ENCODE measurements around the gene NCKAP5.

DNA sequence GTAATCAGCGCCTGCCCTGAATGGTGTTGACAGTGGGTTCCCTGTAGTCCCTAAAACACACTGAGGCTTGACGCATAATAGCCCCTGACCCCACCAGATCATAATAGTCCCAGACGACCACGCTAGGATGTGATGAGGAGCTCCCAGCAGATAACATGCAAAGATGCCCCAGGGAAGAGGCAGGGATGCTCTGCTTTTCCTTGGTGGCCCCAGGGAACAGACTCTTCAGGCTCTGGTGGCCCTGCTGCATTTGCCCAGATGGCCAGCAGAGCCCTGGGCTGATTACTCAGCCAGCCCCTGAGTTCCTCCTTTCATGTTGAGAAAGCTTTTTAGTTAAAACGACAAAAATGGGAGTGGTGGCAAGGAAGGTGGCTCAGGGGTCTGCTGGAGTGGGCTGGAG is 5.9 kb upstream of the NCKAP5 start:
- TF ChIP-seq, protein P1, sequence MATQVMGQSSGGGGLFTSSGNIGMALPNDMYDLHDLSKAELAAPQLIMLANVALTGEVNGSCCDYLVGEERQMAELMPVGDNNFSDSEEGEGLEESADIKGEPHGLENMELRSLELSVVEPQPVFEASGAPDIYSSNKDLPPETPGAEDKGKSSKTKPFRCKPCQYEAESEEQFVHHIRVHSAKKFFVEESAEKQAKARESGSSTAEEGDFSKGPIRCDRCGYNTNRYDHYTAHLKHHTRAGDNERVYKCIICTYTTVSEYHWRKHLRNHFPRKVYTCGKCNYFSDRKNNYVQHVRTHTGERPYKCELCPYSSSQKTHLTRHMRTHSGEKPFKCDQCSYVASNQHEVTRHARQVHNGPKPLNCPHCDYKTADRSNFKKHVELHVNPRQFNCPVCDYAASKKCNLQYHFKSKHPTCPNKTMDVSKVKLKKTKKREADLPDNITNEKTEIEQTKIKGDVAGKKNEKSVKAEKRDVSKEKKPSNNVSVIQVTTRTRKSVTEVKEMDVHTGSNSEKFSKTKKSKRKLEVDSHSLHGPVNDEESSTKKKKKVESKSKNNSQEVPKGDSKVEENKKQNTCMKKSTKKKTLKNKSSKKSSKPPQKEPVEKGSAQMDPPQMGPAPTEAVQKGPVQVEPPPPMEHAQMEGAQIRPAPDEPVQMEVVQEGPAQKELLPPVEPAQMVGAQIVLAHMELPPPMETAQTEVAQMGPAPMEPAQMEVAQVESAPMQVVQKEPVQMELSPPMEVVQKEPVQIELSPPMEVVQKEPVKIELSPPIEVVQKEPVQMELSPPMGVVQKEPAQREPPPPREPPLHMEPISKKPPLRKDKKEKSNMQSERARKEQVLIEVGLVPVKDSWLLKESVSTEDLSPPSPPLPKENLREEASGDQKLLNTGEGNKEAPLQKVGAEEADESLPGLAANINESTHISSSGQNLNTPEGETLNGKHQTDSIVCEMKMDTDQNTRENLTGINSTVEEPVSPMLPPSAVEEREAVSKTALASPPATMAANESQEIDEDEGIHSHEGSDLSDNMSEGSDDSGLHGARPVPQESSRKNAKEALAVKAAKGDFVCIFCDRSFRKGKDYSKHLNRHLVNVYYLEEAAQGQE (IDR thresholded peaks at IDR 0.05; ENCODE audit: insufficient read depth in 1 of 2, low read depth in 2 of 2, low read length in 2 of 2), result no peak
- TF ChIP-seq POLR2AphosphoS5 (IDR thresholded peaks at IDR 0.05; ENCODE audit: low read depth, low read length) (no peak), TAF1 (IDR thresholded peaks at IDR 0.05; ENCODE audit: borderline replicate concordance, insufficient read depth, low read length) (no peak), SIN3A (IDR thresholded peaks at IDR 0.05; ENCODE audit: borderline replicate concordance, insufficient read depth, low read length) (no peak)

Measured in PFSK-1 (cell line).